IPS-18c (cell line): ENCODE data around the gene LRGUK.

Experiments
- H3K4me3 ChIP-seq: 2 replicates; pipeline ENCODE4 v1.7.0; 2013; ENCODE audit warnings: low read depth, mild to moderate bottlenecking, low read length, moderate library complexity; ENCODE audit not compliant: insufficient read depth
- H3K9me3 ChIP-seq: one replicate; pipeline ENCODE4 v1.6.1; 2013; ENCODE audit warnings: mild to moderate bottlenecking, low read length, moderate library complexity; ENCODE audit not compliant: control insufficient read depth, insufficient read depth

LRGUK gene

GRCh38 chr7:134301592-134301991 lies 174.5 kb downstream of the LRGUK start:
- Histone ChIP-seq H3K4me3 (no peak overlapping the region), H3K9me3 (no peaks in the 10 kb centered on the region)

GRCh38 chr7:134302120-134302519 lies 175.0 kb downstream of the LRGUK start:
- Histone ChIP-seq H3K4me3 (no peak overlapping the region), H3K9me3 (no peaks in the 10 kb centered on the region)

- Histone ChIP-seq H3K4me3 (no peak overlapping the region), H3K9me3 (no peaks in the 10 kb centered on the region)
These were observed 180.2 kb downstream of the LRGUK start for GRCh38 chr7:134307320-134307719.

GRCh38 chr7:134308548-134308947 lies 181.4 kb downstream of the LRGUK start:
- Histone ChIP-seq H3K9me3 (no peaks in the 10 kb centered on the region), H3K4me3 (no peak overlapping the region)

- H3K4me3 ChIP-seq = no peak overlapping the region
These were observed 184.7 kb downstream of the LRGUK start for GRCh38 chr7:134311807-134312206.

GRCh38 chr7:134312717-134313116 lies 185.6 kb downstream of the LRGUK start:
- Histone ChIP-seq H3K4me3 (no peak overlapping the region), H3K9me3 (no peaks in the 10 kb centered on the region)

More at GRCh38 chr7:134311807-134312206, 184.7 kb downstream of the LRGUK start:
- no peaks in the 10 kb centered on the region for H3K9me3 ChIP-seq

- Histone ChIP-seq H3K9me3 (no peaks in the 10 kb centered on the region), H3K4me3 (no peak overlapping the region)
These were observed 186.4 kb downstream of the LRGUK start for GRCh38 chr7:134313543-134313942.
